GM19395 (cell line): ENCODE results near the gene FAM78B.

Experiments used
- ATAC-seq: cut with Tn5 transposase; IDR thresholded peaks from one replicate; pipeline ENCODE4 v1.9.1; 2021; ENCODE audit warnings: mild to moderate bottlenecking, moderate library complexity; ENCODE audit not compliant: unreplicated experiment

FAM78B gene

DNA sequence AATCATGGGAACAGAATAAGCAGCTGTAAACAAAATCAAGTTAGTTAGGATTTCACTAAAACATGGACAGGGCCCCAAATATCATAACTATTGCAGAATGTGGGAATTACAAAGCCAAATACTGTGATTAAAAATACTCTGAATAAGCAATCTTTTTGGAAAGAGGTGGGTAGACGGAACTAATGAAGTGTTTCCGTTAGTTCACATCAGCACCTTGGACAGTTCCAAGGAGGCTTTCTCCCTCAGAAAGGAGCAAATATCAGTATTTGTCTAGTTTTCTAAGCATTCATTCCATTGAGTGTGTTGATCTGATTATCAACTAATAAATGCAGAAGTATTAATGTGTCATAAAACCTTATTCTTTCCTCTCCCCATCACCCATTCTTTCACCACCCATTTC, 97.4 kb downstream of the FAM78B start:
- ATAC-seq = no peak

GRCh38 chr1:166066107-166066506, 100.7 kb downstream of the FAM78B start:
- no peak for ATAC-seq

DNA sequence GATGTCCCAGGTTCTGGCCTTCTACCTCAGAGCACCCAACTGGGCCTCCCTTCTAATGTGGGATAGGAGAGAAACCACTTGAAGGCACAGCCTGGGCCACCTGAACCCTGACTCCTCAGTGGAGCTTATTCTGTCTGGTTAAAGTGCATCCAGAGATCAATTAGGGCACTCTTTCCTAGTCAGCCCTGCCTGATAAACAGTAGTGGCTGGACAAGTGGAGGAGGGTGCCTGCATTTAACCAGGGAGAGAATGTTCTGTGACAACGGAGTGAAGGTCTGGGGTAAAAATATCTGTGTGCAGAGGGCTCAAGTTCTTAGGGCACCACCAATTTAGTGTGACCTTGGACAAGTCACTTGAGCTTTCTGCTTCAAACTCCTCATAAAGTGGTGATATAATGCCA, 101.8 kb downstream of the FAM78B start:
- ATAC-seq = no peak

- no peak for ATAC-seq
These were observed 102.4 kb downstream of the FAM78B start for GRCh38 chr1:166064313-166064926.

- no peak for ATAC-seq
These were observed 103.1 kb downstream of the FAM78B start for GRCh38 chr1:166063701-166064100.

DNA sequence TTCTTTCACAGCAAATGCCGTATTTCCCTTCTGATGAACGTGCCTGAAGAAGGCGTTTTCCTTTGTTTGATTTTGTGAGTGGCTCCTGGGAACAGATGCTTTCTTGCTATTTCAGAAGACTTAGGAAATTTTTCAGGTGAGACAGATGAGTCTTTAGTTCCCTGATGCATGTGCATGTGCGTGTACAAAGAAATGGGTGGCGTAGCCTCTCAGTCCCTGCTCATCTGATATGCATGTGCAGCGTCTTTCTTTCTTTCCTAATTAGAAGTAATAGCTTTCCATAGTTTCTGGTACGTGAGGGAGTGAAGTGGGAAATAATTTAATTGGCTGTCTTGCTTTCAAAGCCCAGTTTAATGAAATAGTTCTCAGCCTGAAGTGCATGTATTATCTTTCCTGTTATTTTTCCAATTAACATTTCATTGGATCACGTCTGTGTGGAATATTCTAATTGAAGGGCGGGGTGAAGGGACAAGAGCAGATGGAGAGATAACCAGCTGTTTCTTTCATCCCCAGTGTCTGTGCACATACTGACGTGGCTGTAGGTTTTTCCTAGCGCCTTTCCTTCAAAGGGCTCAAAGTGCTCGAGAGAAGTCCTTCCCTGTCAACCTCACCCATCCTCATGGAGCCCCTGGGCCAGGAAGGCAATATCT, 104.3 kb downstream of the FAM78B start:
- no peak for ATAC-seq

DNA sequence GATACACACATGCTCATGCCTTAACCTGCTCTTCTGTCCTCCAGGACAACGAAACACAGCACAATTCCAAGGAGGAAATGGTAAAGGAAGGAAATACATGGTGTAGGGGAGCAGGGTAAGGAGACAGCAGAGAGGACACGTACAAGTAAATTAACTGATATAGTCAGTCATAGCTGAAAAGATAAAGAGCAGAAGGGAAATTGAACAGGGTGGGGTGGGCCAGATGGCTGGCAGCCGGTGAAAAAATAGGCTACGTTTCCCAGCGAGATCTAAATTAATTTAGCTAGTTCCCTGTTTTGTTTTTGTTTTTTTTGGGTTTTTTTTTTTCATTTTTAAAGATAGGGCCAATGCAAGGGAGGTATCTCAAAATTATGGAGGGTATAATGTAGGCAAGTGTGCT, 109.2 kb downstream of the FAM78B start:
- ATAC-seq = no peak

DNA sequence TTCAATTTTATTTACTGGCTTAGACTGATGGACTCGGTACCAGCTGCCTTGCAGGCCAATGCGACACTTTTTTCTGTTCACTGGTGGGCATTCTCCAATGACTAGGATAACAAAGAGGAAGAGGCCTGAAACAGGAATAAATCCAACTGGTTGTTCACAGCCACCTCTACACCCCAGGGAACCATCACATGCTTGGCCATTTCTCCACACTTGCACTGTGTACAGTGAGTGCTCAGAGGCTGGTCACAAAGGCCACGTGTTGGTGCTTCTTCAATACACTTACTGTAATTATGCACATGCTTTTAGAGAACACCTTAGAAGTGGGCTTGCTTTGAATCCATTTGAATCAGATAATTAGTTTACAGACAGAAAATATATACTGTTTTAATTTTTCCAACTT, 113.4 kb downstream of the FAM78B start:
- ATAC-seq = no peak

DNA sequence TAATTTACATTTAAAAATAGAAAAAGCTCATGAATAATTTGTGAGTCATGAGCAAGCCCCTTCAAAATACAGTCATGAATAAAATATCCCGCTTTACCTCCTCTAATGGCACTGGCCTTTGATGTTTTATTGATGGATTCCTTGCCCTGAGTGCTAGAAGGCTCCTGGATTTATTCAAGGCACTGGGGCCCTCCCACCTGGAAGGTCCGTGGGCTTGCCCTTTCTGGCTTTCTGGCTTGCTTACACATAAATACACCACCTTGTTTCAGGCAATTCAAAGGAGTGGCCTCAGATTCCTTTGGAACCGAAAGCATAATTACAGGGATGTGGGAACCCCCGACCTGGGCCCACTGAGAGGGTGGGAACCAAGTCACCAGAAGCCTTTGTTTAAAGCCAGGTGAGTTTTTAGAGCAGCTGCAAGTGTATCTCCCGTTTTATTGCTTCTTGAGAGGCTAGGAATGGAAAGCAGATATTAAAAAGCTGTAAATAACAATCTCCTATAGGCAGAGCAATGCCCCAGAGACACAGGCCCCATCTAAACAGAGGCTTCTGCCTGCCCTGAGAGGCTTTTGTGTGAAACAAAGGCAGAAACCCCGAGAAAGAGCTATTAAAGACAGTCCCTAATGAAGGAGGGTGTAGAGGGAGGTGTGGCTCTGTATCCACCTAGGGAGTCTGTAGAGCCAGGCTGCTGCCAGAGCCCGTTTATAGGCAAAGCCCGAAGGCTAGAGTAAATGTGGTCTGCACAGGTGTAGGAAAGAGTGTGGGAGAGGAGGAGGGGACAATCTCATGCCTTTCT, 126.4 kb downstream of the FAM78B start:
- no peak for ATAC-seq

- ATAC-seq = no peak
These were observed 127.2 kb downstream of the FAM78B start for GRCh38 chr1:166039436-166040201.

GRCh38 chr1:166036092-166036491, 130.7 kb downstream of the FAM78B start:
- ATAC-seq = no peak

DNA sequence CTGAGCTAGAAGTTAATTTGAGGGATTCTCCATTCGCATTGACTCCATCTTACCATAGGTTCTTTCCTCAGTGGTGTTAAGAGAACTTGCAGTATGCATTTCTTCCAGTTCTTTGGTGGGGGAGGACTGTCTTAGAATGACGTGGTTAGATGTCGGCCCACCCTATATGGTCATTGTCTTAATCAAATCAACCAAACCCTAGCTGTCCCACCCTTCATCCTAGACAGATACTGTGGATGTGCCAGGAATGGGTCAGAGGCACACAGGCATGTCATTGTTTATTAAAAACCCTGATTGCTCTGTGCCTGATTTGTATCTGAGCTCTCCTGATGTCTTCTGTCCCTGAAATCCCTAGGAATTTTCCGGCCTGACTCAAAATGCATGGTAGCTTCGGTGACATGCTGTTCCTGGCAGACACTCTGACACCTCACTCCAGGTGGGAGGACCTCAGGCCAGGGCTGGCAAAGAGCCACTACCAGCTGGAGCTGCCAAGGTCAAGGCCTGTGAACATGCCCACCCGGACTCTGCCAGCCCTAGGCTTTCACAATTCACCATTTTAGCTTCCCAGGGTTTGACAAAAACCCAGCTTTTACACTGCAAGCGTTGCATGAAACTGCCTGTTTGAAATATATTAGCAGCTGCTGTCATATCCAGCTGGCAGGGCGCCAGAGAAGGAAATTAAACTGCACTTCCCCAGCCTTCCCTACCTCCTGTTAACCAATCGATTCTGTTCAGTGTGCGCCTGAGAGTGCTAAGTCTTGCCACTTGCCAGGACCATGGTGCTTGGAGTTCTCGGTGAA, 134.0 kb downstream of the FAM78B start:
- ATAC-seq = no peak

DNA sequence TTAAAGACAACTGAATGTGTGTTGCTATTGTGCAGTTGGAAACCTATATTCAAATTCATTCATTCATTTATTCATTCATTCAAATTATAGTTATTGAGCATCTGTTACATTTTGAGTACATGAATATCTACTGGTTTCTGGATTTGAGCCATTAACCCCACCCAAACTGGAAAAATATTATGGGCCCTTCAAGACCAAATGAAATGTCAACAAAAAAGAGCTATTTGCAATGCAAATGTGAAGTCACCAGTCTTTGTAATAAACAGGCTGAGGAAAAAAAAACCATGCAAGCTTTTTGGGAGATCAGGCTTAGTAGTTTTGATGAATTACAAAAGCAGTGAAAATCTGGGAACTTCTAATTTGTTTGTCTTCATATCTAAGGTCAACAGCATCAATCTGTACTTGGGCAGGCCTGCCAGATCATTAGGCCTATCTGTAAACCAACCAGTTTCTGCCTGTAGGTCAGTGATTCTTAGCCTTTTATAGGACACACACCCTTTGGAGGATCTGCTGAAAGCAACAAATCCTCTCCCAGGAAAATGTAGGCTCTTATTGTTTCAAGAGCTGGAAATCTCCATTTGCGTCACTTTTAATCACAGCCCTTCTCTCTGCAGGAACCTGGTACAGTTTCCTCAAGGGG, 134.7 kb downstream of the FAM78B start:
- no peak for ATAC-seq

DNA sequence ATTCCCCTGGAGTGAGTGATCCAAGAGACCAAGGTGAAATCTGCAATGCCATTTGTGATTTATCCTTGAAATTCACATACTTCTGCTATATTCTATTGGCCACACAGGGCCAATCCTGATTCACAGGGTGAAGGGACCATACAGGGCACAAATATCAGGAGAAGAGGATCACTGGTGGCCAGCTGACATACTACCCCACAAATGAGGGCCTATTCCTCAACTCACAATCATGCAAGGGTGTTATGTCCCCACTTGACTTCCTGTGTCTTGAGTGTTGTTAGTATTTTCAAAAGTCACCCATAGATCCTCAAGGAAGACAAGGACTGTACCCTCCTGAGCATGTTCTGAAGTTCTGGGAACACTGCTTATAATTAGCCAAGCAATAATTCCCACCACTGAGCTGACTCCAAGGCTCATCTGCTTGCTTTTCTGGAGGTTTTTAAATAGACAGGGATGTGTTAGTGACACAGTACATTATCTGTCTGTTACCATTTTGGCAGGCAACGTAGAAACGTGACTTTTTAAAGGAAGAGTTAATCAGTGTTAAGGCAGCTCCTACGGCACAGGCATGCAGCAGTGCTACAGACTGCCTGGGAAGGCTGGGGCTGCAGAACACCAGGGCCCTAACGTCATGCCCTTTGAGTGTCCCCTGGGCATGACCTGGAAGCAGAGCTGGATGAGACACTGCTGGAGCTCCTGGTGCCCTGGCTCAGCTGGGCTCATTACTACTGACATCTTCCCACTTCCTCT, 137.4 kb downstream of the FAM78B start:
- ATAC-seq = no peak

GRCh38 chr1:166026555-166026954, 140.2 kb downstream of the FAM78B start:
- ATAC-seq = no peak

- no peak for ATAC-seq
These were observed 140.7 kb downstream of the FAM78B start for GRCh38 chr1:166026143-166026542.

DNA sequence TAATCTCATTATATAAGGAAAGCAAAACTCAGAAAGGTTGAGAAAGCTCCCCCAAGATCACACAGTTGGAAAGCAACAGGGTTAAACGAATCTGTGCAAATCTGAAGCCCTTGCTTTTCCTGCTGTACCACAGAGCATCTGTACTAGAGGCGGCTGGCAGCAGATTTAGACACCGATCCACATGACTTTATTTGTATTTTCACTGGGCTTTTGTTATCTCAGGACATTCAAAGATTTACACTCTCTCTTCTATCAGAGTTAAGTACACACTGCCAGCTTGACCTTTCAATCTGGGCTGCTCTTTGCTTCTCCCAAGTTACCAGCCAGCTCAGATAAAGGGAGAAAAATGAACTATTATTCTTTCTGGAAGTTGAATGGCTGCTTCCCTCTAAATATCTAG, 146.6 kb downstream of the FAM78B start:
- no peak for ATAC-seq
